HG02678 (cell line): ENCODE results near the gene ARHGAP15.

Source experiments
- ATAC-seq: cut with Tn5 transposase; IDR thresholded peaks from one replicate; pipeline ENCODE4 v1.9.1; 2021; ENCODE audit warnings: mild to moderate bottlenecking, moderate library complexity; ENCODE audit not compliant: unreplicated experiment

Gene ARHGAP15

GRCh38 chr2:143144813-143145455 is 15.7 kb downstream of the ARHGAP15 start:
- no peak for ATAC-seq

- no peak for ATAC-seq
These were observed 17.1 kb downstream of the ARHGAP15 start for GRCh38 chr2:143146366-143146765.

GRCh38 chr2:143146815-143147530 is 17.8 kb downstream of the ARHGAP15 start:
- ATAC-seq: no peak

- ATAC-seq: no peak
These were observed 18.8 kb downstream of the ARHGAP15 start for GRCh38 chr2:143148011-143148410.

GRCh38 chr2:143148757-143149156 is 19.5 kb downstream of the ARHGAP15 start:
- peak; percentile 52 for ATAC-seq

- peak; percentile 55 for ATAC-seq
These were observed 21.1 kb downstream of the ARHGAP15 start for GRCh38 chr2:143150287-143150686.

- no peak for ATAC-seq
These were observed 22.0 kb downstream of the ARHGAP15 start for GRCh38 chr2:143151111-143151752.

- ATAC-seq: no peak
These were observed 23.0 kb downstream of the ARHGAP15 start for GRCh38 chr2:143152219-143152618.

- ATAC-seq: no peak
These were observed 23.4 kb downstream of the ARHGAP15 start for GRCh38 chr2:143152637-143153036.

- no peak for ATAC-seq
These were observed 26.4 kb downstream of the ARHGAP15 start for GRCh38 chr2:143155661-143156060.

- no peak for ATAC-seq
These were observed 27.8 kb downstream of the ARHGAP15 start for GRCh38 chr2:143157001-143157400.

GRCh38 chr2:143157418-143157817 is 28.2 kb downstream of the ARHGAP15 start:
- no peak for ATAC-seq

- ATAC-seq: no peak
These were observed 28.9 kb downstream of the ARHGAP15 start for GRCh38 chr2:143158098-143158497.

- ATAC-seq: peak; percentile 63
These were observed 29.6 kb downstream of the ARHGAP15 start for GRCh38 chr2:143158551-143159485.

- ATAC-seq: no peak
These were observed 30.2 kb downstream of the ARHGAP15 start for GRCh38 chr2:143159486-143159840.

GRCh38 chr2:143160732-143161707 is 31.8 kb downstream of the ARHGAP15 start:
- ATAC-seq: no peak

GRCh38 chr2:143162123-143162837 is 33.1 kb downstream of the ARHGAP15 start:
- peak; percentile 88 for ATAC-seq

- no peak for ATAC-seq
These were observed 33.8 kb downstream of the ARHGAP15 start for GRCh38 chr2:143162997-143163396.

- ATAC-seq: no peak
These were observed 34.3 kb downstream of the ARHGAP15 start for GRCh38 chr2:143163499-143163898.
